G401 (cell line): Measurements from ENCODE around the gene GJC2. TPM values are rescaled to one million over a fixed set of nuclear protein-coding genes. Genes with fewer than 3 reads are reported as not detected.
A peak's percentile ranks its signal among the peaks of the same experiment; 100 is the strongest.
"Not testable (repeated sequence)": the region's sequence is repeated elsewhere in the genome, so short reads cannot be mapped to it uniquely, and the experiment has no call there.

ENCODE experiments used
- DNase-seq: peaks from one replicate; pipeline ENCODE4 v3.0.0-alpha.2; 2015; ENCODE audit warnings: low spot score
- in situ Hi-C: cut with HindIII; loops from 2 replicates; pipeline ENCODE4 v1.10.0; 2016; ENCODE audit warnings: low sequenced_read_pairs, mixed read lengths
- total RNA-seq: library from RNA; depleted of rRNA; stranded (reverse); fragments of >200 nt; shearing (Covaris generic); gene quantifications from 2 replicates; pipeline ENCODE4 v1.2.3, GENCODE V29; 2014

Gene GJC2
- total RNA-seq, 1 experiment from 2014 or later: 1.2 TPM

GRCh38 chr1:228164561-228165371 lies 15.0 kb downstream of the GJC2 start:
- in situ Hi-C loops: loop anchor here (5.0 kb wide), 1 partner anchor 57 kb away; the partner anchor contains the start of gene MRPL55
- DNase-seq: no peak

GRCh38 chr1:228165372-228166169 lies 15.8 kb downstream of the GJC2 start, which contains the start of gene IBA57:
TSS of gene IBA57 (plus strand) at chr1:228165804. CDS start at chr1:228165817, 13 bp downstream.
- in situ Hi-C loops: loop anchor here (5.0 kb wide), 1 partner anchor 58 kb away; the partner anchor contains the start of gene MRPL55
- DNase-seq: peak; percentile 99

- in situ Hi-C loops: loop anchor here (5.0 kb wide), 1 partner anchor 59 kb away; the partner anchor contains the start of gene MRPL55
These were observed 16.6 kb downstream of the GJC2 start for GRCh38 chr1:228166170-228166936.

GRCh38 chr1:228168563-228169270 lies 19.0 kb downstream of the GJC2 start:
- DNase-seq: no peak
- in situ Hi-C loops: loop anchor here (5.0 kb wide), 1 partner anchor 61 kb away; the partner anchor contains the start of gene MRPL55

More at GRCh38 chr1:228166170-228166936, 16.6 kb downstream of the GJC2 start:
- peak; percentile 86 for DNase-seq

- in situ Hi-C loops: loop anchor here (5.0 kb wide), 1 partner anchor 62 kb away; the partner anchor contains the start of gene MRPL55
- no peak for DNase-seq
These were observed 19.6 kb downstream of the GJC2 start for GRCh38 chr1:228169345-228169744.

GRCh38 chr1:228170666-228171065 lies 20.9 kb downstream of the GJC2 start:
- no peak for DNase-seq
- in situ Hi-C loops: no loop called here

- DNase-seq: no peak
- in situ Hi-C loops: no loop called here
These were observed 21.6 kb downstream of the GJC2 start for GRCh38 chr1:228171221-228171891.

- in situ Hi-C loops: no loop called here
- no peak for DNase-seq
These were observed 23.1 kb downstream of the GJC2 start for GRCh38 chr1:228172591-228173527.

GRCh38 chr1:228173528-228174481 lies 24.1 kb downstream of the GJC2 start:
- in situ Hi-C loops, DNase-seq: not testable (repeated sequence)

- DNase-seq: no peak
- in situ Hi-C loops: no loop called here
These were observed 25.0 kb downstream of the GJC2 start for GRCh38 chr1:228174482-228175315.

GRCh38 chr1:228175316-228176023 lies 25.7 kb downstream of the GJC2 start:
- in situ Hi-C loops: no loop called here
- no peak for DNase-seq

GRCh38 chr1:228176024-228176395 lies 26.3 kb downstream of the GJC2 start:
- in situ Hi-C loops: no loop called here
- DNase-seq: no peak

GRCh38 chr1:228176461-228177182 lies 26.9 kb downstream of the GJC2 start:
- no peak for DNase-seq
- in situ Hi-C loops: no loop called here

- DNase-seq: no peak
- in situ Hi-C loops: no loop called here
These were observed 27.4 kb downstream of the GJC2 start for GRCh38 chr1:228177183-228177475.
